OCI-LY3 (cell line): ENCODE data around the gene NAA40.

Experiments used
- EZH2phosphoT487 ChIP-seq: fragments of 200-600 bp; shearing (Covaris generic); IDR thresholded peaks from 2 replicates; pipeline ENCODE4 v1.6.1; 2018; ENCODE audit warnings: antibody characterized with exemption, mixed run types, low read depth
- TF ChIP-seq, protein P1 (sequence below): fragments of 200-600, 300-600 bp; sonication (generic); IDR thresholded peaks from 2 replicates; pipeline ENCODE4 v1.5.1; 2014; ENCODE audit warnings: antibody characterized with exemption, low read length, low read depth

DNA sequence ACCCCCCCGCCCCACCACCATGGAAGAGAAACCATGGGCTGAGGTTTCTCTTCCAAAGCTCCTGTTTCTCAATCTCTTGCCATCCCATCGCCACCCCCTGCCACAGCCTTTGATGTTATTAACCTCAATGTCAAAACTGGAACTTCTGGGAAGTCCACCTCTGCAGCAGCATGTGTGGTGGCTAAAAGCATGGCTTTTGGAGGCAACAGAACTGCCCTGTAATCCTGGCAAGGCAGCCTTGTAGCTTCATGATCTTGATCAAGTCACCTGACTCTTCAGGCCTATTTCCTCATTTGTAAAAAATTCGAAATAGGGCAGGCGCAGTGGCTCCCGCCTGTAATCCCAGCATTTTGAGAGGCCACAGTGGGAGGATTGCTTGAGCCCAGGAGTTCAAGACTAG, 32.1 kb downstream of the NAA40 start:
- TF ChIP-seq, protein P1, sequence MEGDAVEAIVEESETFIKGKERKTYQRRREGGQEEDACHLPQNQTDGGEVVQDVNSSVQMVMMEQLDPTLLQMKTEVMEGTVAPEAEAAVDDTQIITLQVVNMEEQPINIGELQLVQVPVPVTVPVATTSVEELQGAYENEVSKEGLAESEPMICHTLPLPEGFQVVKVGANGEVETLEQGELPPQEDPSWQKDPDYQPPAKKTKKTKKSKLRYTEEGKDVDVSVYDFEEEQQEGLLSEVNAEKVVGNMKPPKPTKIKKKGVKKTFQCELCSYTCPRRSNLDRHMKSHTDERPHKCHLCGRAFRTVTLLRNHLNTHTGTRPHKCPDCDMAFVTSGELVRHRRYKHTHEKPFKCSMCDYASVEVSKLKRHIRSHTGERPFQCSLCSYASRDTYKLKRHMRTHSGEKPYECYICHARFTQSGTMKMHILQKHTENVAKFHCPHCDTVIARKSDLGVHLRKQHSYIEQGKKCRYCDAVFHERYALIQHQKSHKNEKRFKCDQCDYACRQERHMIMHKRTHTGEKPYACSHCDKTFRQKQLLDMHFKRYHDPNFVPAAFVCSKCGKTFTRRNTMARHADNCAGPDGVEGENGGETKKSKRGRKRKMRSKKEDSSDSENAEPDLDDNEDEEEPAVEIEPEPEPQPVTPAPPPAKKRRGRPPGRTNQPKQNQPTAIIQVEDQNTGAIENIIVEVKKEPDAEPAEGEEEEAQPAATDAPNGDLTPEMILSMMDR = no peak
- no peak for TF ChIP-seq EZH2phosphoT487
